ENCODE results near the gene GPR39.
"Not testable (repeated sequence)": the region's sequence is repeated elsewhere in the genome, so short reads cannot be mapped to it uniquely, and the experiment has no call there.

The GPR39 gene

DNA sequence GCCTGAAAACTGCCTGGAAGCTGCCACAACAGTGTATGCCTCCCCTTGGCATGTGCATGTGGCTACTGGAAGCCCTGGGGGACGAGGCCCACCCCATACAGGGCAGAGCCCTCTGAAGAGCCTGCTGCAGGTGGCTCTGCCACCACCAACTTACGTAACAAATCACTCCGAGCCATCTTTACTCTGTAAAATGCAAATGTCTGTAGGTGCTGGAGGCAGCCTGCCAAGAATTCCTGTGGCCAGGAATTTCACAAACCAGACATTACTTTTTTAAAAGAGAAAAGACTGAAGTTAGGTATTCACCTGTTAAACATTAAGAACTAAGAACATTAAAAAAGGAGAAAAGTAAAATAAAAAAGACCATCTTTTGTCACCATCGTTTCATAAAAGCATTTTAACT is 106.3 kb downstream of the GPR39 start:
- Histone ChIP-seq H3K27ac (ENCODE audit: poor library complexity, severe bottlenecking) (no peak overlapping the region), H3K27me3 (ENCODE audit: insufficient read depth, poor library complexity, severe bottlenecking) (no peaks in the 10 kb centered on the region), H3K9me3 (ENCODE audit: severe bottlenecking) (no peaks in the 10 kb centered on the region), H3K4me1 (ENCODE audit: insufficient read depth, poor library complexity, severe bottlenecking) (no peaks in the 10 kb centered on the region), H3K36me3 (ENCODE audit: low read depth) (no peaks in the 10 kb centered on the region), H3K4me3 (ENCODE audit: severe bottlenecking) (no peak overlapping the region)
- TF ChIP-seq, protein P1, sequence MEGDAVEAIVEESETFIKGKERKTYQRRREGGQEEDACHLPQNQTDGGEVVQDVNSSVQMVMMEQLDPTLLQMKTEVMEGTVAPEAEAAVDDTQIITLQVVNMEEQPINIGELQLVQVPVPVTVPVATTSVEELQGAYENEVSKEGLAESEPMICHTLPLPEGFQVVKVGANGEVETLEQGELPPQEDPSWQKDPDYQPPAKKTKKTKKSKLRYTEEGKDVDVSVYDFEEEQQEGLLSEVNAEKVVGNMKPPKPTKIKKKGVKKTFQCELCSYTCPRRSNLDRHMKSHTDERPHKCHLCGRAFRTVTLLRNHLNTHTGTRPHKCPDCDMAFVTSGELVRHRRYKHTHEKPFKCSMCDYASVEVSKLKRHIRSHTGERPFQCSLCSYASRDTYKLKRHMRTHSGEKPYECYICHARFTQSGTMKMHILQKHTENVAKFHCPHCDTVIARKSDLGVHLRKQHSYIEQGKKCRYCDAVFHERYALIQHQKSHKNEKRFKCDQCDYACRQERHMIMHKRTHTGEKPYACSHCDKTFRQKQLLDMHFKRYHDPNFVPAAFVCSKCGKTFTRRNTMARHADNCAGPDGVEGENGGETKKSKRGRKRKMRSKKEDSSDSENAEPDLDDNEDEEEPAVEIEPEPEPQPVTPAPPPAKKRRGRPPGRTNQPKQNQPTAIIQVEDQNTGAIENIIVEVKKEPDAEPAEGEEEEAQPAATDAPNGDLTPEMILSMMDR (IDR thresholded peaks at IDR 0.05; ENCODE audit: poor library complexity, severe bottlenecking), result no peak
- ATAC-seq (ENCODE audit: low read depth) (no peak; the same call in 1 of the 3 replicates), DNase-seq (ENCODE audit: low spot score) (no peak)

DNA sequence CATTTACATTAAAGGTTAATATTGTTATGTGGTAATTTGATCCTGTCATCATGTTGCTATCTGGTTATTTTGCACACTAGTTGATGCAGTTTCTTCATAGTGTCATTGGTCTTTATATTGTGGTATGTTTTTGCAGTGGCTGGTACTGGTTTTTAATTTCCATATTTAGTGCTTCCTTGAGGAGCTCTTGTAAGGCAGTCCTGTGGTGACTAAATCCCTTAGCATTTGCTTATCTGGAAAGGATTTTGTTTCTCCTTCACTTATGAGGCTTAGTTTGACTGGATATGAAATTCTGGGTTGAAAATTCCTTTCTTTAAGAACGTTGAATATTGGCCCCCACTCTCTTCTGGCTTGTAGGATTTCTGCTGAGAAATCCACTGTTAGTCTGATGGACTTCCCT is 120.5 kb downstream of the GPR39 start:
- H3K4me3 ChIP-seq (ENCODE audit: severe bottlenecking); H3K4me1 ChIP-seq (ENCODE audit: insufficient read depth, poor library complexity, severe bottlenecking); ATAC-seq (ENCODE audit: low read depth); H3K36me3 ChIP-seq (ENCODE audit: low read depth); H3K27ac ChIP-seq (ENCODE audit: poor library complexity, severe bottlenecking); H3K9me3 ChIP-seq (ENCODE audit: severe bottlenecking); H3K27me3 ChIP-seq (ENCODE audit: insufficient read depth, poor library complexity, severe bottlenecking); DNase-seq (ENCODE audit: low spot score): not testable (repeated sequence)

DNA sequence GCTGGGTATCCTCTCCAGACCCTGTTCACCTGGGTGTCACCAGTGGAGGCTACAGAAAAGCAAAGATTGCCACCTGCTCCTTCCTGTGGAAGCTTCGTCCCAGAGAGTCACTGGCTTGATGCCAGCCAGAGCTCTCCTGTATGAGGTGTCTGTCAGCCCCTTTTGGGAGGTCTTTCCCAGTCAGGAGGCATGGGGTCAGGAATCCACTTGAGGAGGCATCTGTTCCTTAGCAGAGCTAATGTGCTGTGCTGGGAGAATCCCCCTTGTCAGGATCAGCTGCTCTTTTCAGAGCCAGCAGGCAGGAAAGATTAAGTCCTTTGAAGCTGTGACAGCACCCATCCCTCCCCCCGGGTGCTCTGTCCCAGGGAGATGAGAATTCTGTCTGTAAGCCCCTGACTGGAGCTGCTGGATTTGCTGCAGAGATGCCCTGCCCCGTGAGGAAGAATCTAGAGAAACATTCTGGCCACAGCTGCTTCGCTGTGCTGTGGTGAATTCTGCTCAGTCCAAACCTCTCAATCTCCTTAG is 121.8 kb downstream of the GPR39 start:
- TF ChIP-seq, protein P1 (IDR thresholded peaks at IDR 0.05; ENCODE audit: poor library complexity, severe bottlenecking), result no peak
- no peak overlapping the region for H3K4me3 ChIP-seq (ENCODE audit: severe bottlenecking)
- H3K36me3 ChIP-seq (ENCODE audit: low read depth), result no peaks in the 10 kb centered on the region
- no peak for DNase-seq (ENCODE audit: low spot score)
- H3K27me3 ChIP-seq (ENCODE audit: insufficient read depth, poor library complexity, severe bottlenecking), result no peaks in the 10 kb centered on the region
- no peak for ATAC-seq (ENCODE audit: low read depth)
- H3K27ac ChIP-seq (ENCODE audit: poor library complexity, severe bottlenecking), result no peak overlapping the region
- H3K4me1 ChIP-seq (ENCODE audit: insufficient read depth, poor library complexity, severe bottlenecking), result no peaks in the 10 kb centered on the region
- no peaks in the 10 kb centered on the region for H3K9me3 ChIP-seq (ENCODE audit: severe bottlenecking)

DNA sequence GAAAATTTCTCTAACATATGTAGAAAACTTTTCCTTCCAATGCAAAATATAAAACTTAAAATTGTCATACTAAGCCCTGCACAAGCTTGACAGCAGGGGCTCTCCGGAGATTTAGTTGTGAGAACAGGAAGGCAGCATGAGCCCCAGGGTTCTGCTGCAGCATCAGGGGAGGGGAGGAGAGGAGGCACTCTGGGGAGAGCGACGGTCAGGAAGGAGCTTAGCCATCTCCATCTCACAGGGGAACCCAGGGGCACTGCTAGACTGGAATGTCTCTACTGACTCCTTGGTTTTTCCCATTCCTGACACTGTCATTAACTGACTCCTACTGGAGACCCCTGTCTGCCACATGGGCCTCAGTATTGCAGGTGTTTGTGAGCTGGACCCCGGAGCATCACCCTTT is 123.6 kb downstream of the GPR39 start:
- DNase-seq (ENCODE audit: low spot score) (no peak), ATAC-seq (ENCODE audit: low read depth) (no peak)
- Histone ChIP-seq H3K27me3 (ENCODE audit: insufficient read depth, poor library complexity, severe bottlenecking) (no peaks in the 10 kb centered on the region), H3K36me3 (ENCODE audit: low read depth) (no peaks in the 10 kb centered on the region), H3K9me3 (ENCODE audit: severe bottlenecking) (no peaks in the 10 kb centered on the region), H3K4me1 (ENCODE audit: insufficient read depth, poor library complexity, severe bottlenecking) (no peaks in the 10 kb centered on the region), H3K27ac (ENCODE audit: poor library complexity, severe bottlenecking) (no peak overlapping the region), H3K4me3 (ENCODE audit: severe bottlenecking) (no peak overlapping the region)
- TF ChIP-seq, protein P1 (IDR thresholded peaks at IDR 0.05; ENCODE audit: poor library complexity, severe bottlenecking), result no peak

DNA sequence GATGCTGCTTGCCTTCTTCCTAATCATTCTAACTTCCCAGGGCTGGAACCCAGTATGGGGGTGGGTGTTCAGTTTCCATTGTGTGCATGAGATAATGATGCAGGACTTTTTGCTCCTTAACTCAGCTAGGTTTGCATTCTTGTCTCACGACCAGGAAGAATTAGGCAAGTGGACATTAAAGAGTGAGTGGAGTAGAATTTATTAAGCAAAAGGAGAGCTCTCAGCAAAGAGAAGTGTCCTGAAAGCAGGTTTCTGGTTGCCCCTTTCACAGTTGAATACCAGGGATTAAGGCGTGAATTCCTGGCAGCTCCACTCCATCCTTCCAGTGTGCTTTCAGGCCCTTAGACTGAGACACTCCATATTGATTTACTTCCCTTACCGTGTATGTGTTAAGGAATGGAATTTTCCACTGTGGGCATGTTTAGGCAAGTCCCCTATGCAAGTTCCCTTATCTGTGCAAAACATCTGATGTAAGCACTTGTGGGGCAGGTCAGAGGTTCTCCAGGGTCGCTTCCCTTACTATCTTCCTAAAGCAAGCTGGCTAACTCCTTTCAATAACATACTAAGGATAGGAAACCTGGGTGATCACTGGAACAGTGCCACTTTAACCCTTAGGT is 126.5 kb downstream of the GPR39 start:
- DNase-seq (ENCODE audit: low spot score) (no peak), ATAC-seq (ENCODE audit: low read depth) (no peak)
- TF ChIP-seq, protein P1 (IDR thresholded peaks at IDR 0.05; ENCODE audit: poor library complexity, severe bottlenecking), result no peak
- Histone ChIP-seq H3K9me3 (ENCODE audit: severe bottlenecking) (no peaks in the 10 kb centered on the region), H3K27ac (ENCODE audit: poor library complexity, severe bottlenecking) (no peak overlapping the region), H3K27me3 (ENCODE audit: insufficient read depth, poor library complexity, severe bottlenecking) (no peaks in the 10 kb centered on the region), H3K4me1 (ENCODE audit: insufficient read depth, poor library complexity, severe bottlenecking) (no peaks in the 10 kb centered on the region), H3K36me3 (ENCODE audit: low read depth) (no peaks in the 10 kb centered on the region), H3K4me3 (ENCODE audit: severe bottlenecking) (no peak overlapping the region)
